Endothelial cell of umbilical vein (primary cell): Measurements from ENCODE around the gene RUNX2.

Experiments used
- EZH2 ChIP-seq: IDR thresholded peaks from 2 replicates; pipeline ENCODE4 v1.6.1; 2012; ENCODE audit warnings: borderline replicate concordance, low read depth, mild to moderate bottlenecking, moderate library complexity, low read length, inconsistent platforms; ENCODE audit not compliant: severe bottlenecking
- FOS ChIP-seq: IDR thresholded peaks from 2 replicates; pipeline ENCODE4 v1.6.1; 2011; ENCODE audit warnings: mild to moderate bottlenecking, low read length, moderate library complexity, borderline replicate concordance; ENCODE audit not compliant: insufficient read depth
- GATA2 ChIP-seq: IDR thresholded peaks from 2 replicates; pipeline ENCODE4 v1.7.0; 2011; ENCODE audit warnings: low read depth, mild to moderate bottlenecking, moderate library complexity, mixed read lengths, low read length; ENCODE audit not compliant: insufficient read length, insufficient read depth
- JUN ChIP-seq: IDR thresholded peaks from 2 replicates; pipeline ENCODE4 v1.6.1; 2011; ENCODE audit warnings: borderline replicate concordance, low read depth; ENCODE audit not compliant: insufficient read length, insufficient read depth
- POLR2A ChIP-seq: IDR thresholded peaks from 2 replicates; pipeline ENCODE4 v1.6.1; 2012; ENCODE audit warnings: low read depth, mild to moderate bottlenecking, control low read depth, low read length
- POLR2AphosphoS5 ChIP-seq: IDR thresholded peaks from 2 replicates; pipeline ENCODE4 v1.6.1; 2012; ENCODE audit warnings: low read depth, mild to moderate bottlenecking, control low read depth, low read length, moderate library complexity; ENCODE audit not compliant: insufficient read depth
- TF ChIP-seq, protein P1 (sequence below), 2 donors: IDR thresholded peaks; 1 replicate in 1 of 2; 2 replicates in 1 of 2; pipeline ENCODE4 v1.5.1; 2011; ENCODE audit warnings: low read length in 2 of 2, mild to moderate bottlenecking in 2 of 2, moderate library complexity in 2 of 2, control low read depth in 1 of 2, inconsistent platforms in 1 of 2, low read depth in 1 of 2; ENCODE audit not compliant: insufficient read depth in 1 of 2; ENCODE audit errors: extremely low read depth in 1 of 2
- TF ChIP-seq, protein P2 (sequence below): IDR thresholded peaks from 2 replicates; pipeline ENCODE4 v1.6.1; 2011; ENCODE audit not compliant: insufficient read depth, insufficient read length

DNA sequence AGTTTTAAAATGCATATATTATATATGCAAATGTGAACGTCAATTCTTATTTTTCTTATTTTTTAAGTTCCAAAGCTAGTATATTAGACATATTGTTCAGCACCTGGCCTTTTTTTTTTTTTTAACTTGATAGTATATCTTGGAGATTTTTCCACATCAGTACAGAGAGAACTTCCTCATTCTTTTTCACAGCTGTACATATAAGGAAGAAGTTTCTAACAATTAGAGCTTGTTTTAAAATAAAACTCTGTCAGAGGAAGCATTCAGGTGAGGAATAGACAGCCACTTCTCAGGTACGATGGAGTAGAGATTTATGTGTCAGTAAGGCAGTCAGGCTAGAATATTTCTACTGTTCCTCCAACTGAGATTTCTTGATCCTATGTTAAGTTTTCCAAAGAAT lies 282.7 kb downstream of the RUNX2 start:
- TF ChIP-seq, protein P1, sequence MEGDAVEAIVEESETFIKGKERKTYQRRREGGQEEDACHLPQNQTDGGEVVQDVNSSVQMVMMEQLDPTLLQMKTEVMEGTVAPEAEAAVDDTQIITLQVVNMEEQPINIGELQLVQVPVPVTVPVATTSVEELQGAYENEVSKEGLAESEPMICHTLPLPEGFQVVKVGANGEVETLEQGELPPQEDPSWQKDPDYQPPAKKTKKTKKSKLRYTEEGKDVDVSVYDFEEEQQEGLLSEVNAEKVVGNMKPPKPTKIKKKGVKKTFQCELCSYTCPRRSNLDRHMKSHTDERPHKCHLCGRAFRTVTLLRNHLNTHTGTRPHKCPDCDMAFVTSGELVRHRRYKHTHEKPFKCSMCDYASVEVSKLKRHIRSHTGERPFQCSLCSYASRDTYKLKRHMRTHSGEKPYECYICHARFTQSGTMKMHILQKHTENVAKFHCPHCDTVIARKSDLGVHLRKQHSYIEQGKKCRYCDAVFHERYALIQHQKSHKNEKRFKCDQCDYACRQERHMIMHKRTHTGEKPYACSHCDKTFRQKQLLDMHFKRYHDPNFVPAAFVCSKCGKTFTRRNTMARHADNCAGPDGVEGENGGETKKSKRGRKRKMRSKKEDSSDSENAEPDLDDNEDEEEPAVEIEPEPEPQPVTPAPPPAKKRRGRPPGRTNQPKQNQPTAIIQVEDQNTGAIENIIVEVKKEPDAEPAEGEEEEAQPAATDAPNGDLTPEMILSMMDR (IDR thresholded peaks at IDR 0.05; ENCODE audit: extremely low read depth in 1 of 2, insufficient read depth in 1 of 2, low read depth in 1 of 2, low read length in 2 of 2): no peak
- TF ChIP-seq EZH2 (no peak), JUN (no peak), POLR2AphosphoS5 (no peak), POLR2A (no peak), FOS (no peak), GATA2 (no peak)
- TF ChIP-seq, protein P2, sequence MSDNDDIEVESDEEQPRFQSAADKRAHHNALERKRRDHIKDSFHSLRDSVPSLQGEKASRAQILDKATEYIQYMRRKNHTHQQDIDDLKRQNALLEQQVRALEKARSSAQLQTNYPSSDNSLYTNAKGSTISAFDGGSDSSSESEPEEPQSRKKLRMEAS: no peak
